Mucosa of gallbladder (tissue), 1 donor: ENCODE measurements around the gene S100A3. TPM values are rescaled to one million over a fixed set of nuclear protein-coding genes. Genes with fewer than 3 reads are reported as not detected.
"Not testable (repeated sequence)": the region's sequence is repeated elsewhere in the genome, so short reads cannot be mapped to it uniquely, and the experiment has no call there.

Experiments used
- DNase-seq: peaks from one replicate; pipeline ENCODE4 v3.0.0-alpha.2; 2020; ENCODE audit warnings: low spot score
- total RNA-seq: library from RNA; stranded (reverse); gene quantifications from one replicate; pipeline ENCODE4 v1.2.1, GENCODE V29; 2021
- donor health status: DM: no; HTN: no; CAD: no.

S100A3 gene
- total RNA-seq, 1 donor from 2014 or later: not detected

DNA sequence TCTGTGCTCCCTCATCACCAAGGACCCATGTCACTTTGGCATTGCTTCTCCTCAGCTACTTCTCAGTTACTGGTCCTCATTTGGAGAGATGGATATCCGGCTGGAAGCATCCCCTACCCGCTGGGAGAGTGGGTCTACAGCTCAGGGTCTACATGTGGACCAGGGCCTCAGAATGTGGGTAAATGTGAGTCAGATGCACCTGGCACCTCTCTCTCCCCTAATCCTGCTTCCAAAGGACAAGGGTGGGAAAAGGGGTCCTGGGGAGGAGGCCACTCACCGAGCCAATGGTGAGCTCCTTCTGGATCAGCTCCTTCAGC, 14.2 kb downstream of the S100A3 start:
- no peak for DNase-seq

DNA sequence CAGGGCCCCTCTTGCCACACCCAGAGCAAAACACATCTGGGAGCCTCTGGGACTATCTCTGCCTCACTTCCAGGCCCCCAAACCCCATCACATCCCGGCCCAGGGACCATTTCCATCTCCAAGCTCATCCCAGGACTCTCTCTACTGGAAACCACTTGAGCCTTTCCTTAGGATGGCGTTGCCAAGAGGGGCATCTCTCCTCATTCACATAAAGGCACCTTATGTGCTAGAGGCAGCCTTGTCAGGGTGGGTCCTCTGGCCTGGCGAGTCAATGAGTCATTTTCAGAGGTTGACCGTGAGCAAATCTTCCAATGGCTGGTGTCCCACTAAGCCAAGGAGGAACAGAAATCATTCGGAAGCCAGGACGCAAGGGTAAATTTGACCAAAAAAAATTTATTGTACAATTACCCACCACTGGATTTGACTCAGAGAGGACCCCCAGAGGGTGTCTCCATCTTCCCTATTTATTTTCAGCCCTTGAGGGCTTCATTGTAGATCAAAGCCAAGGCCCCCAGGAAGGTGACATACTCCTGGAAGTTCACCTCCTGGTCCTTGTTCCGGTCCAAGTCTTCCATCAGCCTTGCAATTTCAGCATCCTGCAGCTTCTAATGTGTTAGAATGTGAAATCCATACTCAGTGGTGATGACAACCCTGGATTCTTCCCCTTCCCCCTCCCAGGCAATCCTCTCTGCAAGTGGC, 14.7 kb downstream of the S100A3 start:
- DNase-seq: no peak

DNA sequence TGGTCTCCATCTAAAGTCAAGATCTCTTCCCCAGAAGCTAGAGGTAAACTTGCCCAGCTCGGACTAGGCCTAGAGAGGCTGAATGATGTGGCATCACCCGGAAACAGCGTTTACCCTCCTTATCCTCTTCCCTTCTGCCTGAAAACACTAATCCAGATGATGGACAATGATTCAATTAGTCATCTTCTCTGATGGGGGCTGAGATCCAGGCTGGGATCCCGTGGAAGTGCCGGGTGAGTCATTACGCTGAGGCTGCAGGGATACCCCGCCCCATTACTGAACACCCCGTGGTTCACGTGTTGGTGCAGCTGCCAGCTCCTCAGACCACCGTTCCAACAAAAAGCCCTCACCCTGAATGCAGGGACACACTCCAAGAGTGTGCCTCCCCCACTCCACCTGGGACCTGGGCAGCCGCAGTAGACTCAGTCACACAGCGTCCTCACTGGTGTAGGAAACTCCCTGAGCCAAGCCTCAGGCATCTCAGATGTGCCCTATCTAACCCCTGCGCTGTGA, 15.3 kb downstream of the S100A3 start:
- DNase-seq: no peak

DNA sequence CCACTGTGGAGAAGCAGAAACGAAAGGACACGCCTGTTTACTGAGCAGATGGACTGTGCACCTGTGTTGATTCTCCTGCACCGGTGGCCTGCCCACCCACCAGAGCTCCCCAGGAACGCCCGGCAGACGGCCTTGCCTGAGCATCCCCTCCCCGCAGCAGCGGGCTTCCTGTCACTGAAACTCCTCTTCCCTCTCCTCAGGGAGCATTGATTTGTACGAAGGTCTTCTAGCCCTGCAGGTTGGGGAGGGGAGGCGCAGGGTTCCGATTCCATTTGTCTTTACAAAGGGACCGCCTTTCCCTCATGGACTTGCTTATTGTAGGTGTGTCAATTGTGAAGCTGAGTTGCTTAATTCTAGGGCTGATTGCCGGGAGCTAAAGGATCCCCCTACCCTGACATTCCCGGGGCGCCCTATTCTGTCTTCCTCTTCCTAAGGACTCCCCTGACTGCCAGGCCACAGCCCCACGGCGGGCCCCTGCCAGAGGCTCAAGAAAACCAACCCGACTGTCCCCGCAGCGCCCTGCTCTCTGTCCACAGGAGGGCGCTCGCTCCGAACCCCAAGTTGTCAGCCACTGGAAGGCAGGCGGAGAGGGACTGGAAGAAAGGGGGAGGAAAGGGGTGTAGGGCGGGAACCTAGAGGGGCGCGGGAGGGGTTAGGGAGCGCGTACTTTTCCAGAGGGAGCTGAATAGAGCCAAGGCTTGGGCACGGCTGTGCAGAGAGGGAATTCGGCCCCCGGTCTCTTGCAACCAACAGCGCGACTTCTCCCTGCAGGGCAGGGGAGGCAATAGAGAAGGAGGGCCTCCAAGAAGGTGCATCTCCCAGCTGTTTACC, 16.1 kb downstream of the S100A3 start:
- peak; percentile 83 for DNase-seq

DNA sequence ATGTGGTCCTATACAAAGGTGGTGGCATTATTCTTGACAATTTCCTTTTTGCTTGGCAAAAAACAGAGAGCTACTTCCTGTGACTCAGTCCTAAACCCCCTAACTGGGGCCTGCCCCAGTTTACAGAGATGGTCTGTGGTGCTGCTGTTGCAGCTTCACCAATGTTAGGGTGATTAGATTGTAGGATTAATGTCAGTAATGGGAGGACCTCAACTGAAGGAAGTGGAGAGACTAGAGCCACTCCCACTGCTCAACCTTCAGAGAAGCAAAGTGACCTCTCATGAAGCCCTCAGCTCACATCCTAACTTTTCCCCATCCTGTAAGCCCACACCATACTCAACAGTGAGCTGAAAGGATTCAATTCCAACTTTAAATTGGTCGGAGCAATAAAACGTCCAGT, 16.9 kb downstream of the S100A3 start:
- no peak for DNase-seq

DNA sequence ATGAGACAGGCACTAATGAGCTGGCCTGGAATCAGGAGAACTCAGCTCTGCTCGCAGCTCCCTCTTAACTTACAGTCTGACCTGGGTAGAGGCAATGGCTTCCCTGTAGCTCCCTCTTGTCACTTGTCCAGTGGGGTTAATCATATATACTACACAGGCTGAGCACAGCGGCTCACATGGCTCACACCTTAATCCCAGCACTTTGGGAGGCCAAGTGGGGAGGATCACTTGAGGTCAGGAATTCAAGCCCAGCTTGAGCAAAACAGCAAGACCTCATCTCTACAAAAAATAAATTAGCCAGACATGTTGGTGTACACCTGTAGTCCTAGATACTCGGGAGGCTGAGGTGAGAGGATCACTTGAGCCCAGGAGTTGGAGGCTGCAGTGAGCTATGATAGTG, 17.4 kb downstream of the S100A3 start:
- no peak for DNase-seq

DNA sequence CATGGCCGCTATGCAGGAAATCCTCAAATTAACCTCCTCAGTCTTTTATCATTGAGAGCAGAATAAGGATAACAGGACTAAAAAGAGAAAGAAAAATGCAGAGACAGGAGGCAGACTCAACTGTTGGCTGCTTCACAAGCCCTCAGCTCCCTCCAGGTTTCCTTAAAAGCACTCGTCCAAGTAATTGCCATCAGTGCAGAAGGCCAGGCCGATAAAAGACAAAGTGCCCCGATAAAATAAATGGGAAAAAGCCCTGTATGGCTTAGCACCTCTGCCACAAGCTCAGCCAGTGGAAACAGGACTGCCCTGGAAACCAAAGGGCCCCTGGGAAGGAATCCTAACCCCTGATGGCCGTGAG, 21.4 kb downstream of the S100A3 start:
- no peak for DNase-seq

DNA sequence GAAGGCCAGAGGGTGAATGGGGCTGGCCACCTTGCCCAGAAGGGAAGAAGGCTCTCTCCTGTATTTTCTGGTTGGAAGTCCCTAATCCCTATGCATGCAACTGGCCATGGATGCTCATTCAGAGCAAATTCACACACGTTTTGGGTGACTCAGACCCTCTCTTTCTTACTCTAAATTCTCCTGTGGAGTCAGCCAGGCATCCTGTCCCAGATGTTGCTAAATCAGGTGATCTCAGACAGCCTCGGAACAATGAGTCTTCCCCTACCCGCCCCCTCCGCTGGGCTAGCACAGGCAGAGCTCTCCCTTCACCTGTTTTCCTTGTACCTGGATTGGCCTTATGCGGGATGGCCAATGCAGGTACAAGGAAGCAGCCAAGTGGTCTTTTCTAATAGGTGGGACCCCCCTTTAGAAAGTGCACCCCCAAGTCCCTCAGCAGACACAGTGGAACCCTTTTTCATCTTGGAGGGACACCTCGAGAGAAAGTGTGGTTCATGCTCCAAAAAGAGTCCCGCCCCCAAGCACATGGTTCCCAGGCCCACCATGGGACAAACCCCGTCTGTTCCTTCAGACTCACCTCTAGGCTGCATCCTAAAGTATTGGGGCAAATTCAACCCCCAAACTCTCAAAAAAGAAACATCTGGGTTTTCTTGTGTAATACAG, 21.9 kb downstream of the S100A3 start:
- no peak for DNase-seq

DNA sequence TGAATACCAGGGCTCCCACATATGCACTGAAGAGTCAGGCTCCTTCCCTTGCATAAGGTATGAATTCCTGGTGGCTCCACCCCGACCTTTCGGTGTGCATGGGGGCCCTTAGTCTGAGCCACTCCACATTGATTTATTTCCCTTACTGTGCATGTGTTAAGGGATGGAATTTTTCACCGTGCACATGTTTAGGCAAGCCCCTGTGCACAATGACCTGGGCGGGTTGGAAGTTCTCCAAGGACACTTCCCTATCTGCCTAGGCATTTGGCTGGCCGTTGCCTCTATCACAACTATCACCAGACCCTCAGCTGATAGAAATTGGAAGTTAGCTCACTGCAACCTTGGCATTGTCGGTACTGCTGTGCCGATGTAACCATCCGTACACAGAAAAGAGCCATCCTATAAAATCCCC, 22.9 kb downstream of the S100A3 start:
- no peak for DNase-seq

DNA sequence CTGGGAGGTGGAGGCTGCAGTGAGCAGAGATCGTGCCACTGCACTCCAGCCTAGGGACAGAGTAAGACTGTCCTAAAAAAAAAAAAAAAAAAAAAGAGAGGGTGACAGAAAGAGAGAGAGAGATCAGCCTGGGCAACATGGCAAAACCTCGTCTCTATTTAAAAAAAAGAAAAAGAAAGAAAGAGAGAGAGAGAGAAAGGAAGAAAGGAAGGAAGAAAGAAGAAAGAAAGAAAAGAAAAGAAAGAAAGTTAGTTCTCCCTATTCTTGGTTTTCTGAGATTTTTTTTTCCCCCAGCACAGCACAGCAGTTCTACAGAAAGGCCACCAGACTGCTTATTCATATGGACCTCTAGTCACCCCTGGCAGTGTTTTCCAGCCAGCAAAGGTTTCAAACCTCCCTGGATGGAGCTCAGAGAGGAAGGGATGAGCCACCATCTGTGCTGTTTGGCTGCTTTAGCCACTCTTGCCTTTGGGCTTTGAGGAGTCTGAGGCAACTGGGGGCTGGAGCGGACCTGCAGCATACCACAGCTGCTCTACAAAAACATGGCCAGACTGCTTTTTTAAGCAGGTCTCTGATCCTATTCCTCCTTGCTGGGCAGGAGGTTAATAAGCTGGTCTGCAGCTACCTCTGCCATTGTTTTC, 23.9 kb downstream of the S100A3 start:
- no peak for DNase-seq

DNA sequence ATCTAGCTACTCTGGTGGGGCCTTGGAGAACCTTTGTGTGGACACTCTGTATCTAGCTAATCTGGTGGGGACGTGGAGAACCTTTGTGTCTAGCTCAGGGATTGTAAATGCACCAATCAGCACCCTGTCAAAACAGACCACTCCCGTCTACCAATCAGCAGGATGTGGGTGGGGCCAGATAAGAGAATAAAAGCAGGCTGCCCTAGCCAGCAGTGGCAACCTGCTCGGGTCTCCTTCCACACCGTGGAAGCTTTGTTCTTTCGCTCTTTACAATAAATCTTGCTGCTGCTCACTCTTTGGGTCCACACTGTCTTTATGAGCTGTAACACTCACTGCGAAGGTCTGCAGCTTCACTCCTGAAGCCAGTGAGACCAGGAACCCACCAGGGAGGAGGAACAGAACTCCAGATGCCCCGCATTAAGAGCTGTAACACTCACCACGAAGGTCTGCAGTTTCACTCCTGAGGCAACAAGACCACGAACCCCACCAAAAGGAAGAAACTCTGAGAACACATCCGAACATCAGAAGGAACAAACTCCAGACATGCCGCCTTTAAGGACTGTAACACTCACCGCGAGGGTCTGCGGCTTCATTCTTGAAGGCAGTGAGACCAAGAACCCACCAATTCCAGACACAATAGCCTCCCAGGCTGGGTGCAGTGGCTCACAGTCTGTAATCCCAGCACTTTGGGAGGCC, 26.6 kb downstream of the S100A3 start:
- DNase-seq: not testable (repeated sequence)

DNA sequence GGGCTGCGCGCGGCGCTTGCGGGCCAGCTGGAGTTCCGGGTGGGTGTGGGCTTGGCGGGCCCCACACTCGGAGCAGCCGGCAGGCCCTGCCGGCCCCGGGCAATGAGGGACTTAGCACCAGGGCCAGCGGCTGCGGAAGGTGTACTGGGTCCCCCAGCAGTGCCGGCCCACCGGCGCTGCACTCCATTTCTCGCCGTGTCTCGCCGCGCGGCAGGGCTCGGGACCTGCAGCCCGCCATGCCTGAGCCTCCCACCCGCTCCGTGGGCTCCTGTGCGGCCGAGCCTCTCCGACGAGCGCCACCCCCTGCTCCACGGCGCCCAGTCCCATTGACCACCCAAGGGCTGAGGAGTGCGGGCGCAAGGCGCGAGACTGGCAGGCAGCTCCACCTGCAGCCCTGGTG, 27.2 kb downstream of the S100A3 start:
- not testable (repeated sequence) for DNase-seq

DNA sequence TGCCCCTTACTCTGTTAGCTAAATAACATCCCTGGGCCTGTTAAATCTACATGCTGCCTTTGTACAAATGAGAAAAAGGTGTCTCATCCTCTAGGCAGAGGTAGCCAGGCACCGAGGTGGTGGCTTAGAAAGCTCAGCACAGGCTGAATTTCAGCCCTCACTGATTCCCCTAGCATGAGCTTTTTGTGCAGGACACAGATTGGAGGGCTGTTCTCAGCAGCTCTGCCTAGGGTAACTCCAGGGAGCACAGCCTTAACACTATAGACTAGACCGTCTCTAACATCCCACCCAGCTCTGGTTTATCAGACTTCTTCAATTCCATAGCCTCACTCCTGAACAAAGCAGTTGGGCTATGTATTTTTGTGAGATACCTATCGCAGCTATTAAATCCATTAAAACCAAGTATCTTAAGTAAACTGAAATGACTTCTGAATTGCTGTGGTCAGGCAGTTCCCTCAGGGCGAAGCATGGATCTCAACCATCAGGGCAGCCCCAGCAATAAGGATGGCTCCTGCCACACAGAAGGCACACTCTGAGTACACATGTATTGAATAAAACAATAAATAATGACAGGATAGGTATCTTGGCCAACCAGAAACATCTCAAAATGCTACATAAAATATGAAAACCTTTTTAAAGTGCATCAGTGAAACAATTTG, 28.1 kb downstream of the S100A3 start:
- DNase-seq: no peak

DNA sequence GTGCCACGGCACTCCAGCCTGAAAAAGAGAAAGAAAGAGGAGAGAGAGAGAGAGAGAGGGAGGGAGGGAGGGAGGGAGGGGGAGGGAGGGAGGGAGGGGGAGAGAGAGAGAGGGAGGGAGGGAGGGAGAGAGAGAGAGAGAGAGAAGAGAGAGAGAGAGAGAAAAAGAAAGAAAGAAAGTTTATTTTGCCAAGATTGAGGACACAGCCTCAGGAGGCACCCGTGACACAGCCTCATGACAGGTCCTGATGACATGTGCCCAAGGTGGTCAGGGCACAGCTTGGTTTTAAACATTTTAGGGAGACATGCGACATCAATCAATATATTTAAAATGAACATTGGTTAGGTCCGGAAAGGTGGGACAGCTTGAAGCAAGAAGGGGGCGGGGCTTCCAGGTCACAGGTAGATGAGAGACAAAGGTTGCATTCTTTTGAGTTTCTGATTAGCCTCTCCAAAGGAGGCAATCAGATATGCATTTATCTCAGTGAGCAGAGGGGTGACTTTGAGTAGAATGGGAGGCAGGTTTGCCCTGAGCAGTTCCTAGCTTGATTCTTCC, 28.8 kb downstream of the S100A3 start:
- DNase-seq: peak; percentile 80

DNA sequence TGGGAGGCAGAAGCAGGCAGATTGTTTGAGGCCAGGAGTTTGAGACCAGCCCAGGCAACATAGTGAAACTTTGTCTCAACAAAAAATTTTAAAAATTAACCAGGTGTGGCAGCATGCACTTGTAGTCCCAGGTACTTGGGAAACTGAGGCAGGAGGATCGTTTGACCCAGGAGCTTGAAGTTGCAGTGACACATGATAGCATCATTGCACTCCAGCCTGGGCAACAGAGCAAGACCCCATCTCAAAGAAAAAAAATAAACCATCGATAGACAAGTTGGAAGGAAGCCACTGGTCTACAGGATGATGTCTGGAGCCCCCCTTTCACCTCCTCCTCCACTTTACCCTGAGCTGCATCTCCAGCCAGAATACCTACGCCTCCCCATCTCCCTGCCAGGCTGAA, 29.8 kb downstream of the S100A3 start:
- no peak for DNase-seq

DNA sequence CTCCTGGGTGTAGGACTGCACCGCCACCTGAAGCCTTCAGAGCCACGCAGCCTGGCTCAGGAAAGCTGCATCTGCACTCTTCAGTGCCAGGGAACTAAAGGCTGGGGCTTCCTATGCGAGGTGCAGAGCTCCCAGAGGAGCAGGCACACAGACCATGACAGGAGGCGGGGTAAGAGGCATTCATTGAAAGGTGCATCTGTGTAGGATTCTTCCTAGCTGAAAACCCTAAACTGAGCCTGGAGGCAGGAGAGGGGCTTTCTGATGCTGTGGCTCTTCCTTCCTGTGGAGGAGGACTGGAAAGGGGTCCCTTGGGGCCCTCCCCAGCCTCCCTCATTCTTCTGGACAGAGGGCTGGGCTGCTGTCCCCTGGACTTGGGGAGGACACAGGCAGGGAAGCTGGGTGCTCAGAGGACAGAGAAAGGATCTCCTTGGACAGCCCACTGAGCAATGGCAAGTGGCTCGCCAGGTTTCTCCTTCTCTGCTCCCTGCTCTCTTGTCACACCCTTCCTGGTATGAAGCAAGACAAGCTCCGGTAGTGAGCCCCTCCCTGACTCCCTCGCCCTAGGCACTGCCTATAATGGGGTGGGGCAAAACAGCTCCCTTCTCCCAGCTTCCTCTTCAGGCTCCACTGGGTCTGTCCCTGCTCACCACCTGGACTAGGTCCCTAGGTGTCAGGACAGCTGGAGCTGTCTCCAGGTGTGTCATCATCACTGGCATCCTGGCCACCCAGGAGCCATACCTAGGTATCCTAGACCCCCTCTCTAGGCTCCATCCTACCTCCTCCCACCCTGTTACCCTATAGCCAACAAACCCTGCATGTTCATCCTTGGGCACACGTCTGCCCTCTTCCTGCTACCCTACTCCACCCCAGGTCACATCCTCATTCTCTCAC, 33.3 kb downstream of the S100A3 start:
- peak; percentile 76 for DNase-seq

DNA sequence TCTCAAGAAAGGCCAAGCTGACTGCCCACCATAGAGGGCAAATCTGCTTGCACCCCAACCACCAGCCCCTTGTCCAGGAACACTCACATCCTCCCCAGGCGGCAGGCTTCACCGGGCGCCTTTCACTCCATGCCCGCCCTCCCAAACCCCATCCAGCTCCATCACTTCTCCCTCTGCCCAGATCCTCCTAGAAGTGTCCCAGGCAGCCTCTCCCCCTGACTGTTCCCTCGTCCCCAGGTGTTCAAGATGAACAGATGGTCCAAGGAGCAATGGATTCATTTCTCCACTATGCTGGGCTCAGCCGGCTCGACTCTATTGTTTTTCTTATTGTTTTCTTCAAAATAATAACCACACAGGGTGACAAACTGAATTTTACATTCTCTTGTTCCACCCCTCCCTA, 35.4 kb downstream of the S100A3 start:
- DNase-seq: no peak

DNA sequence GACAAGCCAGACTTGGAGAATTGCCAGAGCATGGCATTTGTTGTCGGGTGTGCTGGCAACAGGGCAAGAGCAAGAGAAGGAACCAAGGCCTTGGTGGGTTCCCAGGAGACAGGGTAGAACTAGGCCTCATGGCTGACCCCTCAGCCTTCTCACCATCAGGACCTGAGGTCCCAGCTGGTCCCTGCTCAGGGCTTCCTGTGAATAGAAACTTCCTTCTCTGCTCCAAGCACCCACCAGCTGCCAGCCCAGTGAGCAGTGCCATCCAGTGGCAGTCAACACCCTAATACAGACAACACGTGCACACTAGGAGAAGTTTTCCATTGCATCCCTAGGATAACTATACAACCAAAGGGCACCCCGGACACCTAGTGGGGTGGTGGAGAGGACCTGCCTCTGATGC, 36.0 kb downstream of the S100A3 start:
- no peak for DNase-seq

DNA sequence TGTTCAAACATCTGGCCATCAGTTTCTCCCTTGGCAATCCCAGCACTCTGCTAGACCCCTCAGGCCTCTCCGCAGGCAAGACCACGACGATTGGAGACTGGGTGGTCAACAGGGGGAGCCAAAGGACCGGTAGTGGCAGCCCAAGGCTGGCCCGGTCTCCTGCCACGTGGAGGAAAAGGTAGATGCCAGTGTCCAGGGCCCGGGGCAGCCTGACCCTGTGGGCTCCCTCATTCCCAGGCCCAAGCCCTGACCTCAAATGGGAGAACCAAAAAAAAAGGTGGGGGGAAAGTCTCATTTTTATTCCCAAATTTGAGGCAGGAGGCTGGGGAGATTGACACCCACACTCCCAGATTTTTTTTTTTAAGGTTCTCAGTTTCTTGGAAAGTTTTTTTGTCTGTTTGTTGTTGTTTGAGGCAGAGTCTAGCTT, 38.1 kb downstream of the S100A3 start:
- DNase-seq: peak; percentile 81
